GM18909 (cell line): ENCODE measurements around the gene PCGF3.
"Not testable (repeated sequence)": the region's sequence is repeated elsewhere in the genome, so short reads cannot be mapped to it uniquely, and the experiment has no call there.

Experiments
- ATAC-seq: cut with Tn5 transposase; IDR thresholded peaks from one replicate; pipeline ENCODE4 v1.9.1; 2021; ENCODE audit warnings: mild to moderate bottlenecking; ENCODE audit not compliant: unreplicated experiment, poor library complexity

PCGF3 gene

DNA sequence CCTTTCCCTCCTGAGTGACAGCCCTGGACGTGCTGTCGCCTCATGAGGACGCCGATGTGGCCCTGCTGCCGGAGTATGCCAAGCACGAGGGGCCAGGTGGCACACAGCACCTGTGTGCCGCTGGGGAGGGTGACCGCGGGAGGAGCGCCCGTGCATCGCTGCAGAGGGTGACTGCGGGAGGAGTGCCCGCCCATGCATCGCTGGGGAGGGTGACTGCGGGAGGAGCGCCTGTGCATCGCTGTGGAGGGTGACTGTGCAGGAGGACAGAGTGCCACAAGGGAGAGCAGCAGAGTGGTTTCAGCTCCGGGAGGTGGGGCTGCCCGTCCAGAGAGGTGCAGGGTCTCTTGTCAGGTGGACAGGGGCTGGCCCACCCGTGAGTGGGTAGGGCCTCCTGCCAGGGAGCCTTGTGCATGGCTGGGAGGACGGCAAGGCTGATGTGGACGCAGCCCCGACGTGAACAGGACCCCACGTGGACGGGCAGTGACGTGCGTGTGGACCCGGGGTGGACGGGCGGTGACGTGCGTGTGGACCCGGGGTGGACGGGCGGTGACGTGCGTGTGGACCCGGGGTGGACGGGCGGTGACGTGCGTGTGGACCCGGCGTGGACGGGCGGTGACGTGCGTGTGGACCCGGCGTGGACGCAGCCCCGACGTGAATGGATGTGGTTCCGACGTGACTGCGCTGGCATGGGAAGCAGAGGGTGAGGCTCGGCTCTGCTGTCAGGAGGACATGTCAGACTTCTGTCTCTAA, 14.7 kb downstream of the PCGF3 start:
- no peak for ATAC-seq

DNA sequence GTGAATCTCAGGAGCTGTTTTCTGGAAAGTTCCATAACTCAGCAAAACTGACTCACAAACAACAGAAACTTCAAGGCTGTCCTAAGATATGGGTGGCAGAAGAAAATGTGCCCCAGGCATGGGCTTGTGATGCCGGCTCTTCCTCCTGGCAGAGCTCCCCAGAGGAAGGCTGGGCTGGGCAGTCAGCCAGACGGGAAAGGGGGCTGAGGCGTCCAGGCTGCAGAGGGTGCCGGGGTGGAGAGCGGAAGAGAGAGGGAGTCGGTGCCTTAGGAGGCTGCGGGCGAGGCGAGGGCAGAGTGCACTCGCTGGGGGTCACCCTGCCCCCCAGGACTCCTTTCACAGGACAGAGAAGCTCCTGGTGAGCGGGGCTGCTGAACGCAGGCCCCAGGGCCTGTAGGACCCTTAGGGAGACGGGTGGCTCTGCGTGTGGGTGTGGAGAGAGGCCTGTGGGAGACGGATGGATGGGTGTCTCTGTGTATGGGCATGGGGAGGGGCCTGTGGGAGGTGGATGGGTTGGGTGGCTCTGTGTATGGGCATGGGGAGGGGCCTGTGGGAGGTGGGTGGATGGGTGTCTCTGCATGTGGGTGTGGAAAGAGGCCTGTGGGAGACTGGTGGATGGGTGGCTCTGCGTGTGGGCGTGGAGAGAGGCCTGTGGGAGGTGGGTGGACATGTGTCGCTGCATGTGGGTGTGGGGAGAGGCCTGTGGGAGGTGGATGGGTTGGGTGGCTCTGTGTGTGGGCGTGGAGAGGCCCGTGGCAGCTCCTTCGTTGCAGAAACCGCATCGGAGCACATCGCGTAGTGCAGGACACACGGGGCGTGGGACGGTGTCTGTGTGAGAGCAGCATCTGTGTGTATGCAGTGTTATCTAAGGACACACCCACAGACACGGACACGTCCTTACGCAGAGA, 15.9 kb downstream of the PCGF3 start:
- ATAC-seq: no peak

DNA sequence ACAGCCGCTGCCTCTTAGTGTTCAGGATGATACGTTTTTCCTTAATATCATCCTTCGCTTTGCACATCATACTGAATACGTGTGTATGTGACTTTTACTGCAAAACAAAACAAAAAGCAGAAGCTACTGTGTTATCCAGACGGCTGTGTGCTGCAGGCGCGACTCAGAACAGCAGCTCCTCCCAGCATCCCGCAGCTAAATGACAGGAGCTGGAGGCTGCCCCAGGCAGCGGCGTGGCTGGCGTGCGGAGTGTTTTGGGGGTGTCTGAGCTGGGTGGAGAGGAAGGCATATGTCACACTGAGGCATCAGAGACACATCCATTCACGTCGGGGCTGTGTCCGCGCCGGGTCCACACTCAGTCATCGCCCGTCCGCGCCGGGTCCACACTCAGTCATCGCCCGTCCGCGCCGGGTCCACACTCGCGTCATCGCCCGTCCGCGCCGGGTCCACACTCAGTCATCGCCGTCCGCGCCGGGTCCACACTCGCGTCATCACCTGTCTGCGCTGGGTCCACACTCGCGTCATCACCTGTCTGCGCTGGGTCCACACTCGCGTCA, 16.6 kb downstream of the PCGF3 start:
- ATAC-seq: no peak

DNA sequence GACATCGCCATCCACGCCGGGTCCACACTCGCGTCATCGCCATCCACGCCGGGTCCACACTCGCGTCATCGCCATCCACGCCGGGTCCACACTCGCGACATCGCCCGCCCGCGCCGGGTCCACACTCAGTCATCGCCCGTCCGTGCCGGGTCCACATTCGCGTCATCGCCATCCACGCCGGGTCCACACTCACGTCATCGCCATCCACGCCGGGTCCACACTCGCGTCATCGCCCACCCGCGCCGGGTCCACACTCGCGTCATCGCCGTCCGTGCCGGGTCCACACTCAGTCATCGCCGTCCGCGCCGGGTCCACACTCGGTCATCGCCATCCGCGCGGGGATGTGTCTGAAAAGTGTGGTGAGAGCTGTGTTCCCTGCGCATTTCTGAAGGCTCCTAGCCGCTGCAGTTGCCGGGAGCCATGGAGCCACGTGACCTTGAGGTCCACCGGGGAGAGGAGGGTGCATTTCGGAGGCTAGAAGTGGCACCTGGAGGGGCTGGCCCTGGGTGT, 17.3 kb downstream of the PCGF3 start:
- ATAC-seq: no peak

DNA sequence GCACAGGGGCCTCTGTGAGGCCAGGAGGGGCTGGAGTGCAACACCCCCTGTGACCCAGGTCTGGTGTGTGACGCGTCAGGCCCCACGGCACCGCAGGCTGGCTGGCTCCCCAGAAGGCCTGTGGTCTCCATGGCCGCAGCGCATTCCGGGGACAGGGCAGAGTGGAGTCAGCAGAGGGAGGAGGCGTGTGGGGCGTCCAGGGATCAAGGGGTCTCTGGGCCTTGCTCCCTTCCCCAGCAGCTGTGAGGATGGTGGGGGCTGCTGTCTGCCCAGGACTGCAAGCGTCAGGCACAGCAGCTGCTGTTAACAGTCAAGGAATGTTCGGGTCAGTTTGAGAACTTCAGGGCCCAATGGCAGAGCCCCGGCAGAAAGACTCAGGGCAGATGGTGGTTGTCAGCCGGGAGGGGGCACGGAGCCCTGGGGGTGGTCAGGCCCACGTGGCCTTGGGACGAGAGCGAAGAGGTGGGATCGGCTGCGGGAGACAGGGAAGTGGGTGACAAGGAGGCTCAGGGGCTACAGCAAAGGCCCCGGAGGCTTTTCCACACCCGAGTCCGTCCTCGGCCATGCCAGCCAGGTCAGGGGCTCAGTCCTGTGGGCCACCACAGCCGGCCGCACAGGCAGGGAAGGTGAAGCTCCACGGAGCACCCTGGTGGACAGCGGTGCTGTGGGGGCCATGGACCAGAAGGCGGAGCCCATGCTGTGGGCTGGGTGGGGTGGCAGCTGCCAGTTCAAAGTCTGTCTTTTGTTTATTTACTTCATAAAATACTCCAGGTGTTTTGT, 18.3 kb downstream of the PCGF3 start:
- ATAC-seq: no peak

DNA sequence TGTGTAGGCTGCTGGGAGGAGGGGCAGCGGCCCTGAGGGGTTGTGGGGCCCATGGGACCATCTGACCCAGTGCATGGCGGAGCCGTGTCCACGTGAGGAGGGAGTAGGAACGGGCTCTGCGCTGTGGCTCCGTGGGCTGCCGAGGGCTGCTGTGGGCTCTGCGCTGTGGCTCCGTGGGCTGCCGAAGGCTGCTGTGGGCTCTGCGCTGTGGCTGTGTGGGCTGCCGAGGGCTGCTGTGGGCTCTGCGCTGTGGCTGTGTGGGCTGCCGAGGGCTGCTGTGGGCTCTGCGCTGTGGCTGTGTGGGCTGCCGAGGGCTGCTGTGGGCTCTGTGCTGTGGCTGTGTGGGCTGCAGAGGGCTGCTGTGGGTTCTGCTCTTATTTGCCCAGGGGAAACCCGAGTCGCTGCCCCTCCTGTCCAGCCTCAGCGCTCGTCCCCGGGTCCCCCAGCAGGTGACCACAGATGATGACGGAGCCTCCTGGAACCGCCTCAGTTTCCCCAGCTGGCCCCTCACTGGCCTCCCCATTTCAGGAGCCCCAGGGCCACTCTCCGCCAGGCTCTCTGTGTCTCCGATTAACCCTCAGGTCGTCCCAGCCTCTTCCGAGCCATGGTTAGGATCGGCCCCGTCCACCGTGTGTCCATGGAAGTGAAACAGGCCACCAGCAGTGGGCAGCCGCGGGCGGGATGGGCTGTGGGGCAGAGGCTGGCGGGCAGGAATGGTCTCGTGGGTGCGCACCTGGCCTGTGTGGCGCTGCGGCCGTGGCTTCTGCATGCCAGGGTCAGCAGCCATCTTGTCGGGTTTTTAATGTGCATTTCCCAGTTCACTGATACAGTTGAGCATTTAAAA, 20.0 kb downstream of the PCGF3 start:
- ATAC-seq: no peak

DNA sequence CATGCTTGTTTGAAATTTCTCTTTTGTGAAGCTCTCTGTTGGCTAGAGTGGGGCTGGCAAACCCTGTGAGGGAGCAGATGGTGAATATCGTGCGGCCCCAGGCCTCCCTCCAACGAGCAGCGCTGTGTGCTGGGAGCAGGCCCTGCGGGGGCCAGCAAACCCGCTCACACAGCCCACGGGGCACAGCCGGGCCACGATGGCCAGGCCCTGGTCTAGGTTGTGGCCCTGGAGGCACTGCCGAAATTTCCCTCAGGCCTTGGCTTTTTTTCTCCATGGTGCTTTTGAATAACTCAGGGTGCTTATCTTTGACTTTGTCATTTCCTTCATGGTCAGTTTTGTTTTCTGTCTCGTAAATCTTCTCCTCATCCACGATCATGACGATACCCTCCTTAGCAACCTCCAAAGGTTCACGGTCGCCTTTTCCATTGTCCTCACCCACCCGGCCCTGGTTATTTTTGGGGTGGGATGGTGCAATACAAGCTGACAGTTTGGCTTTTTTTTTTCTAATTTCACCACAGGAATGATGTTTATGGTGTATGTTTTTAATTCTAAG, 20.7 kb downstream of the PCGF3 start:
- ATAC-seq: no peak

DNA sequence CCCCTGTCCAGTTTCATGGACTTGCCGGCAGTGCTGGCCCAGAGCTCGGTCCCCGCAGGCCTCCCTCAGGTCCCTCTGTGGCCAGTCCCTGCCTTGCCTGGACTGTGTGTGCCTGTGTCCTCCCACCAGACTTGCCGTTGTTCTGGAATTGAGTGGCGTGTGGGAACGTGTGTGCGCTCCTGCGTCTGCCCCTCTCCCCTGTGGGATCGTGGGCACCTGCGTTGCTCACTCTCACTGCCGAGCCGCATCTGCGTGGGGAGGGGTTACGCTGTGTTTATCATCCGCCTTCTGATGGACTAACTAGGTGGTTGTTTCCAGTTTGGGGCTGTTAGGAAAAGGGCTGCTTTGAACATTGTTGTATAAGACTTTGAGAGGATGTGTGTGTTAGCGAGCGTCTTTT, 21.2 kb downstream of the PCGF3 start:
- ATAC-seq: no peak

DNA sequence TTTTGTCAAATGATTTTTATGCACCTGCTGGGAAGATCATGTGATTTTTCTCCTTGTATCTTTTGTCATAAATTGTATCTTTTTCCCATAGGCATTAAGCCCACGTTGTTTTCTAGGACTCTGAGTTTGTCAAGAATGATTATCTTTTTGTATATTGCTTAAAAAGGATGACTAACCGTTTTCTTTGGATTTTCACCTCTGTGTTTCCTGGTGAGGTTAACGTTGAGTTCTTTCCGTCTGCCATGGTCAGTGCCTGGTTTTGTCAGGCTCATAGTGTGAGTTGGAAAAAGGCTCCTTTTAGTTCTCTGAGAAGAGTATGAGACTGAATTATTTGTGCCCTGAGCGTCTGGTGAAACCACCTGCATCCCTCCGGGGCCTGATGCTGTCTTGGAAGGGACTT, 21.9 kb downstream of the PCGF3 start:
- no peak for ATAC-seq

DNA sequence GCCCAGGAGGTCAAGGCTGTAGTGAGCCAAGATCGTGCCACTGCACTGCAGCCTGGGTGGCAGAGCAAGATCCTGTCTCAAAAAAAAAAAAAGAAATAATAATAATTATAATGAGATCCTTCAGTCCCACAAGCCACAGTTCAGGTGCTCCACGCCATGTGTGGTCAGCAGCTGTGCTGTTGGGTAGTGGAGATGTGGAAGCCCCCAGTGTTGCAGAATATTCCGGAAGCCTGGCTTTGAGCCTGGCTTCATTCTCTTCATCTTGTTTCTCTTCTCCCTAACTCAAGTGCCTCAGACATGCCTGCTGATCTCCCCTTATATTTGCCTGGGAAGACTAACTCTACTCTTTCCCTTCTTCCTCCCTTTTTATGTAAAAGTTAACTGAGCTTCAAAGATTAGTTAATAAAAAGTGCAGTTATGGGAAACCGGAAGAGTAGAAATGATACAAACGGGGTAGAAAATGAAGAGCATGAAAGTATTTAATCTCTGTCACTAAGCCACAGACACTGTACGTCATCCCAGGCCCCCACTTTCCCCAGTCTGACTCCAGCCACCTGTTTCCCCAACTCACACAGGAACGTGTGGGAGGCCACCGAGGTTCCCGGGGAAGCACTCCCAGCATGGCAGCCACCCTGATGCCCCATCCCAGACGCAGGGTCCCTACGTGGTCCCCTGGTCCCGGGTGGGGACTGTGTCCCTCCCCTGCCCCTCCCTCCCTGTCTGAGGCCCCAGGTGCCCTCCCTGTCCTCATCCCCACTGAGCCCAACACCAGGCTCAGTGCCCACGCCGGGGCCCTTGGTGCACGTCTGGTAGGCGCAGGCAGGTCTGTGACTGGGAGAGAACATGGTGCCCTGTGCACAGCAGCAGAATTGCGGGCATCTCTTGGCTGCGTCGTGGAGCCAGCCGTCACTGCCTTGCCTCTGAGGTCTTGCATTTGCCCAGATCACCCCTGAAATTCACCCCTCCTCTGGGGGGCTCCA, 24.0 kb downstream of the PCGF3 start:
- no peak for ATAC-seq

DNA sequence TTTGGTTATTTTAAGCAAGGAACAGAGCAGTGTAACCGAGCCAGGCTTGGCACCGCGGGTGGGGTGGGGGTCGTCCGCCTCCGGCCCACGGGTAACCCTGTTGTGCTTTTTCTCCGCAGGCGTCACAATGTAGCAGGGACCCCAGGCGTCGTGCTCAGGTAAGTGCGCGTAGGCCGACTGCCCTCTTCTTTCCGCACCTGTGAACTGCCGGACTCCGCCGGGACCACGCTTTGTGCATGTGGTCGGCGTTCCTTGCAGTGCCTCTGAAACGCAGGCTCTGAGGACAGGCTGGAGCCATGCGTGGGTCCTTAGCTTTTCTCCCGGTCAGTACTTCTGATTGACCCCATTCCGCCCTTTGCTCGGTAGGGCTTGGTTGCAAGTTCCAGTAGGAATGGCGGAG, 24.9 kb downstream of the PCGF3 start:
- ATAC-seq: no peak

DNA sequence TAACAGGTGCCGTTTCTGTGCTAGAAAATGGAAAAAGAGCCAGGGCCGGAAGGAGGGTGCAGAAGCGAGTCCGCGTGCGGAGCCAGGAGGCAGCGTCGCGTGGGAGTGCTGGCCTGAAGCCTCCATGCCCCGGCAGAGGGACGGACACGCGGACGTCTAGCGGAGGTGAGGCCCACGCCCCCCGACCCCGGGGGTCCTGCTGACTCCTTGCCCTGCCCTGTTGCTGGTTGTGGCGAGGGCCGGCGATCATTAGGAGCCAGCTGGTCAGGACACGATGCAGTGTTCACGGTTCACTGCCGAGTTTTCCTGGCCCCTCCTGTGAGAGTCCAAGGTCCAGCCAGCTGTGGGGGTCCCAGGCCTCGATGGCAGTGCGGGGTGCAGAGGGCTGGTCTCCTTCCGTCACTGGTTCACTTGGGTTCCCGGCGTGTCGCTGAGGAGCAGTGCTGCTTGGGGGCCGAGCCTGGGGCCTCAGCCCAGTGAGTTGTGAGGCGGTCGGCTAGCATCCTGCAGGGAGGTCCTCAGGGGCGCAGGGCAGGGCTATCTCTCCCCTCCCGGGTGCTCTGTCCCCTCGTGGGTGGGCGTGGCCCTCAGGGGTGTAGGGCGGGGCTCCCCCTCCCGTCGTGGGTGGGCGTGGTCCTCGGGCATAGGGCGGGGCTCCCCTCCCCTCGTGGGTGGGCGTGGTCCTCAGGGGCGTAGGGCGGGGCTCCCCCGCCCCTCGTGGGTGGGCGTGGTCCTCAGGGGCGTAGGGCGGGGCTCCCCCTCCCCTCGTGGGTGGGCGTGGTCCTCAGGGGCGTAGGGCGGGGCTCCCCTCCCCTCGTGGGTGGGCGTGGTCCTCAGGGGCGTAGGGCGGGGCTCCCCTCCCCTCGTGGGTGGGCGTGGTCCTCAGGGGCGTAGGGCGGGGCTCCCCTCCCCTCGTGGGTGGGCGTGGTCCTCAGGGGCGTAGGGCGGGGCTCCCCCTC, 25.6 kb downstream of the PCGF3 start:
- ATAC-seq: not testable (repeated sequence)

DNA sequence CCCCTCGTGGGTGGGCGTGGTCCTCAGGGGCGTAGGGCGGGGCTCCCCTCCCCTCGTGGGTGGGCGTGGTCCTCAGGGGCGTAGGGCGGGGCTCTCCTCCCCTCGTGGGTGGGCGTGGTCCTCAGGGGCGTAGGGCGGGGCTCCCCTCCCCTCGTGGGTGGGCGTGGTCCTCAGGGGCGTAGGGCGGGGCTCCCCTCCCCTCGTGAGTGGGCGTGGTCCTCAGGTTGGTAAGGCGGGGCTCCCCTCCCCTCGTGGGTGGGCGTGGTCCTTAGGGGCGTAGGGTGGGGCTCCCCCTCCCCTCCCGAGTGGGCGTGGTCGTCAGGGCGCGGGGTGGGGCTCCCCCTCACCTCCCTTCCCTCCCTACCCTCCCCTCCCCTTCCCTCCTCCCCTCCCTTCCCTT, 26.3 kb downstream of the PCGF3 start:
- not testable (repeated sequence) for ATAC-seq

DNA sequence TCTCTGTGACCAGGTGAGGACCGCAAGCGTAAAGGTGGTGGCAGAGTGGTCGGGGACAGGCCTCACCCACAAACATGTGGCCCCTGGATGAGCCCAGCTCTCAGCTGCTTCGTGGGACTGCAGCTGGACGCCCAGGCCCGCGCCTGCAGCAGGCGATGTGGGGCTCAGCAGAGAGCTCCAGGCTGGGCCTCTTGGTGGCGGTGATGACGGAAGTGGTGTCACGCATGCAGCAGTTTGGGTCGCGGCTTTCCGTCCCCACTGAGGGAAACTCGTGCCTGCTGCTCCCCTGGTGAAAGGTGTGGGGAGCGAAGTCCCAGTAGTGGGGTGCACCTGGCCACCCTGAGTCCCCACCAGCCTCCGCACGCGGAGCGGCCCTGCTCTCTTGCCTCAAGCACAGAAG, 26.9 kb downstream of the PCGF3 start:
- no peak for ATAC-seq

DNA sequence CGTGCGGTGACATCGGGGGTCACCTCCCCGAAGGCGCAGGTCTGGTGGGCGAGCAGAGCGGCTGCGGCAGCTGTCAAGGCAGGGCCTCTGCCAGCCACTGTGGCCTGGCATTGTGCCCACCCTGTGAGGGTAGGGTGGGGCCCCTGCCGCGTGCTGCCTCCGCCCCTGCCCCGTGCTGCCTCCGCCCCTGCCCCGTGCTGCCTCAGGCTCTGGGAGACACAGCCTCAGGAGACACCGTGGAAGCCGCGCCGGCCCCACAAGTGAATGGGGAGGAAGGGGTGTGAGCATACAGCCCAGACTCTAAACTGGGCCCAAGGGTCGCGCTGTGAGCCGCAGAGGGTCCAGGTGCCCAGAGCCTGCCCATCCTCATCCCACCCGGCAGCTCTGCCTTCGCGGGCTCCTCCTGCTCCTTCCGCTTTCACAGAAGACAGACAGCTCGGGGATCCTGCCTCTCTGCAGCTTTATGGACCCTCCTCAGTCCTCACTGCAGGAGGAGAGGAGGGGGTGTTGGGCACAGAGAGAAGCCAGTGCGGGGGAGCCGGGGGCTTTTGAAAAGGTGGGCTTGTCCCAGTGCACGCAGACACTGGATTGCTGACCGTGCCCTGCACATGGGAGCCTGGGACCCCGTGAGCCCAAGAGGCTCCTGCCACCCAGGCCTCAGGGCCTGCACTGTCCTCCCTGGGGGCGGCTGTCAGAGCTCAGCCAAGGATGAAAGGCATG, 27.4 kb downstream of the PCGF3 start:
- ATAC-seq: no peak

DNA sequence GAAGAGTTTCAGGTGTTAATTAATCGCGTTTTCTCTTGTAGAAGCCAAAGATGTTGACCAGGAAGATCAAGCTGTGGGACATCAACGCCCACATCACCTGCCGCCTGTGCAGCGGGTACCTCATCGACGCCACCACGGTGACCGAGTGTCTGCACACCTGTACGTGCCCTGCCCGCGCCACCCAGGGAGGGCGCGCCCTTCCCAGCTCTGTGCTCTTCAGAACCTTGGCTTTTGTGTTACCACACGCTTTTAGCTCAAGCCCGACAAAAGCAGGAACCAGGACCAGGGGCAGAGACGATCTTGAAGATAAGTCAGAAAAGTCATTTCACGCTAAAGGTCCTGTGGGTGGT, 28.0 kb downstream of the PCGF3 start:
- ATAC-seq: no peak
